Bronchial smooth muscle cell (primary cell): ENCODE data around the gene BBS4. TPM values are rescaled to one million over a fixed set of nuclear protein-coding genes. Genes with fewer than 3 reads are reported as not detected.

ENCODE experiments used
- total RNA-seq: library from RNA; depleted of rRNA; stranded (reverse); fragments of >200 nt; gene quantifications from 2 replicates; pipeline ENCODE4 v1.2.1, GENCODE V29; 2014

BBS4 gene
- total RNA-seq: 17.1 and 24.3 TPM in 2 replicates

GRCh38 chr15:72685925-72686794, at the start of gene BBS4, which contains the start of gene HIGD2B:
TSS of gene BBS4 (plus strand) at chr15:72686207. CDS start at chr15:72686228, 21 bp downstream.
TSS of gene HIGD2B (minus strand) at chr15:72686182. CDS start at chr15:72676374, 9,808 bp downstream.

GRCh38 chr15:72654397-72654796, 31.6 kb upstream of the BBS4 start, which contains the start of gene GOLGA6B:
TSS of gene GOLGA6B (plus strand) at chr15:72654697. CDS start at chr15:72654738, 41 bp downstream.

GRCh38 chr15:72783640-72784455, 97.8 kb downstream of the BBS4 start, which contains the start of gene ADPGK:
TSS of gene ADPGK (minus strand) at chr15:72783758. CDS start at chr15:72783691, 67 bp downstream.

Other genes with a start within 250 kb of the BBS4 start
- 35.0 and 71.2 TPM in 2 replicates for gene ARIH1, start 211.9 kb upstream of the BBS4 start, total RNA-seq
- under 0.01 TPM in 1 of 2 replicates, not detected in the other for gene GOLGA6B, start 31.5 kb upstream of the BBS4 start, total RNA-seq
- gene HIGD2B, start within 50 bp of the BBS4 start, total RNA-seq: under 0.01 TPM in 1 of 2 replicates, not detected in the other
- 40.9 and 42.1 TPM in 2 replicates for gene ADPGK, start 97.6 kb downstream of the BBS4 start, total RNA-seq